HG03342 (cell line): ENCODE results near the gene PPP1R14D.

ENCODE experiments used
- ATAC-seq: cut with Tn5 transposase; IDR thresholded peaks from one replicate; pipeline ENCODE4 v1.9.1; 2021; ENCODE audit warnings: mild to moderate bottlenecking, moderate library complexity; ENCODE audit not compliant: unreplicated experiment

The PPP1R14D gene

DNA sequence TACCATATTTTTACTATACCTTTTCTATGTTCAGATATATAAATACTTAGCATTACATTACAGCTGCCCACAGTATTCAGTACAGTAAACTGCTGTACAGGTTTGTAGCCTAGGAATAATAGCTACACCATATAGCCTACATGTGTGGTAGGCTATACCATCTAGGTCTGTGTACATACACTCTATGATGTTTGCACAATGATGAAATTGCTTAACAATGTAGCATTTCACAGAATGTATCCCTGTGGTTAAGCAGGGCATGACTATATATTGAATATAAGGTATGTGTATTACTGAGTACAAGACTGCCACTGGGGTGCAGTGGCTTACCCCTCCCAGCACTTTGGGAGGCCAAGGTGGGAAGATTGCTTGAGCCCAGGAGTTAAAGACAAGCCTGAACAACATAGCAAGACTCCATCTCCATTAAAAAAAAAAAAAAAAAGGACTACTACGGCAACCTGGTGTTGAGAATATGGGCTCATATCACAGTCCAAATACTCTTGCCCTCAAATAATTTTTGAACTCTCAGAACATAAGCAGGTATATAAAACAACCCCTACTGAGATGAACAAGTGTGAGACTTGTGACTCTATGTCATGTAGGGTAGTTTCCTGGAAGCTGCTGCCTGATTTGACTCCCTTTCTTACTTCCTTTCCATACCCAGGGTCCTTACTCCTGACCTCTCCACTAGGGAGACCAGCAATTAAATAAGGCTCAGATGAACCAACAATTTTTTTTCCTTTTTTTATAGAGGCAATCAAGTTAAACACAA is 4.8 kb downstream of the PPP1R14D start:
- no peak for ATAC-seq

DNA sequence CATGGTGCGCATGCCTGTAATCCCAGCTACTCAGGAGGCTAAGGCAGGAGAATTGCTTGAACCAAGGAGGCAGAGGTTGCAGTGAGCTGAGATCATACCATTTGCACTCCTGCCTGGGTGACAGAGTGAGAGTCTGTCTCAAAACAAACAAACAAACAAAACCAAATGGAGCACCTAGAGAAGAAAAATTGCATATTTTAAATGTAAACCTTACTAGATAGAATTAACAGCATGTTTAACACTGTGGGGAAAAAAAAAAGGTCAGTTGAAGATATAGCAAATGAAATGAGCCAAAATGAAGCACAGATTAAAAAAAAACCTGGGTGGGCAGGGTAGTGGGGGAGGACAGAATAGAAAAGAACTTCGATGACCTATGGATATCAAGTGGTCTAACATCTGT is 7.3 kb downstream of the PPP1R14D start:
- ATAC-seq, result no peak

DNA sequence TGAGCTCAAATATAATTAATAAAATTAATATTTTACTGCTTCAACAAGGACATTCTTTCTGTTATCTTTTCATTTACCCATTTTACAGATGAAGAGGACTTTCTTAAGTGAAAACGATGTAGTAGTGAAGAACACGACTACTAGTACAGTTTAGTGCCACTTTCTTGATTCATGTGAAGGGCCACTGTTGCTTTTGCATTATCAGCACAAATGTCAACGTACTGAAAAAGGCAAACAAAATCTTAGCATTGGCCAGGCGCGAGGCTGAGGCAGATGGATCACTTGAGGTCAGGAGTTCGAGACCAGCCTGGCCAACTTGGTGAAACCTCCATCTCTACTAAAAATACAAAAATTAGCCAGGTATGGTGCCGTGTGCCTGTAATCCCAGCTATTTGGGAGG is 9.5 kb downstream of the PPP1R14D start:
- ATAC-seq, result no peak

DNA sequence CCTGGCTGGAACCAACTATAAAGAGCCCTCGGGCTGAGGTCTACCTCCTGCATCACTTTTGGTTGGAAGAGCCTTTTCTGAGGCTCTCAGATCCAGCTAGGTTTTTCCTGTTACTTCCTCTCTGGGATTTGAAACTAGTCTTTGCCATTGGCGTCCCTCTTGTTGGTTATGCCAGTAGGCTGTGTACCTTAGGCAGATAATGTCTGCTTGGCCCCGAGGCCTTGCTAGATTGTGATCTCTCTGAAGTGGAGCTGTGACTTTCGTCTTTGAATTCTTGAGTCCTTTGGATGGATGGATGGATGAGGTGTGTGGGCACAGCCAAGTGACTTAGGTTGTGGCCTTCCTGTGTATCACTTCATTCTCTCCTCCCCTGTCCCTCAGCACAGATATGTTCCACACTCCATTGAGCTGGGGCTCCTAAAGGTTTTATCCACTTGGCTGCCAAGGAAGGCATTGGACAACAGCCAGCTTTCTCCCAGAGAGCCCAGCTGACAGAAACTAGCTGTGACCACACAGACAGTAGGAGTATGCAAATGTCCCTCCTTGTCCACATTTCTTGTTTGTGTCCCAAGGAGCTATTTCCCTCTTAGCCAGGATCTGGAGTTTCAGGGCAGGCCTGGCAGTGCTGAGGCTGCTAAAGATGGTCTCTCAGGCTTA is 13.3 kb downstream of the PPP1R14D start:
- no peak for ATAC-seq

DNA sequence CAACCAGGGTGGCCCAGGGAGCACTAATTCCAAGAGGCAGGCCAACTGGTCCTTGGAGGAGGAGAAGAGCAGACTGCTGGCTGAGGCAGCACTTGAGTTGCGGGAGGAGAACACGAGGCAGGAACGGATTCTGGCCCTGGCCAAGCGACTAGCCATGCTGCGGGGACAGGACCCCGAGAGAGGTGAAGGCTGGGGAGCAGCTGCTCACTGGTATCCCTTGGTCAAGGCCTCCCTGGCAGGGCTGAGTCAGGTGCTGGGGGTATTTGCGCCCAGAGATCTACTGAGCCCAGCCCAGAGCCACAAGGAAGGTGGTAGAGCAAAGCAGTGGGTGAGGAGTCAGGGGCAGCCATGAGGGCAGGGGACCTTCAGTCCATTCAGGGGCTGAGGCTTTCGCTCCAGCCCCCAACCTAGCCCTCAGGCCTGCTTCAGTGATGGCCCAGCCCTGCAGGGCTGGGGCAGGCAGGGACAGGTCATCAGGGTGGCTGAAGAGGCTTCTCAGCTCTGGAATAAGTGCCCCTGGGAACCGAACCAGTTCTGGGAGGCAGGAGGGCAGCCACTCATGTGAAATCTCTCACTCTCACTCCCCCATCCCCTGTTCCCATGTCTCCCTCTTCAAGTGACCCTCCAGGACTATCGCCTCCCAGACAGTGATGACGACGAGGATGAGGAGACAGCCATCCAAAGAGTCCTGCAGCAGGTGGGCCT is 15.6 kb downstream of the PPP1R14D start:
- no peak for ATAC-seq

DNA sequence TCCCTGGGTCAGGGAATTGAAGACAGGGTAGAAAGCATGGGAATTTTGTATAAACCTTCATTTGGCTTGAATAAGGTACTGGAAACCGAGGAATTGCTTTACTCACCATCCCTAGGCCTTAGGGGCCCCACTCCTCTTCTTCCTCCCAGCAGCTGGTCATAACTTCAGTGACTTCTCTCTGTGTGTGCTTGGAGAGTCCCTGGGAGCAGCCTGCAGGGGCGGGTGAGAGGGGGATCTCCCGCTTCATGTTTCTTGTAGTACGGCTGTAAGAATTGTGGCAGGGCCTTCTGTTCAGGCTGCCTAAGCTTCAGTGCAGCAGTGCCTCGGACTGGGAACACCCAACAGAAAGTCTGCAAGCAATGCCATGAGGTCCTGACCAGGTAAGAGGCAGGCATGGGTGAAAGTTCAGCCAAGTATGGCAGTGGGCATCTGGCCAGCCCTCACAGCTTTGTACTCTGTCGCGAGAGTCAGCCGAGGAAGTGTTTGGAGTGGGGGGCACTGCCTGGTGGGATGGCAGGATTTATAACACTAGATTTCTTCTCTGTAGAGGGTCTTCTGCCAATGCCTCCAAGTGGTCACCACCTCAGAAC is 19.6 kb downstream of the PPP1R14D start:
- no peak for ATAC-seq

DNA sequence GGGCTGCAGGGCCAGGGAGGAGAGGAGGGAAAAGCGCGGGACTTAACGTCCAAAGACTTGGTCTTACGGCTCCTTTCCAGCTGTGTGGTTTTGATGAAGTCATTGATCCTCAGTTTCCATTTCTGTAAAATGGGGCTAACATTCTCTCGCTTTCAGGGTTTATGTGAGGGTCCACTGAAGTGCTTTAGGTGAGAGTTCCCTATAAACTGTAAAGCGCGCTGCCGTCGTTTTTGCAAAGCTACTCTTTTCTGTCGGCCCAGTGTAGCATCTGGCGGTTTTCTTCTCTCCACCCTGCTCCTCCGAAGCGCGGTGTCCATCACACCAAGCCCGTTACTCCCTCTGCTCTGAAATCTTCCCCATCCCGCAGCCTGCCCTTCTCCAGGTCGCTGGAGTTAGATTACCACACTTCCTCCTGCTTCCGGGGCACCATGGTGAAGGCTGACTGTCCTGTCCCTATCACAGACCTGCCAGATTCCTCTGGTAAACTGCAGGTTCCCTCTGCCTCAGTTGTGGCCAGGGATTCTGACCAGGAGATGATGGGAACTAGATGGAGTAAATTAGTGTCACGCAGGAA is 20.5 kb downstream of the PPP1R14D start:
- no peak for ATAC-seq

DNA sequence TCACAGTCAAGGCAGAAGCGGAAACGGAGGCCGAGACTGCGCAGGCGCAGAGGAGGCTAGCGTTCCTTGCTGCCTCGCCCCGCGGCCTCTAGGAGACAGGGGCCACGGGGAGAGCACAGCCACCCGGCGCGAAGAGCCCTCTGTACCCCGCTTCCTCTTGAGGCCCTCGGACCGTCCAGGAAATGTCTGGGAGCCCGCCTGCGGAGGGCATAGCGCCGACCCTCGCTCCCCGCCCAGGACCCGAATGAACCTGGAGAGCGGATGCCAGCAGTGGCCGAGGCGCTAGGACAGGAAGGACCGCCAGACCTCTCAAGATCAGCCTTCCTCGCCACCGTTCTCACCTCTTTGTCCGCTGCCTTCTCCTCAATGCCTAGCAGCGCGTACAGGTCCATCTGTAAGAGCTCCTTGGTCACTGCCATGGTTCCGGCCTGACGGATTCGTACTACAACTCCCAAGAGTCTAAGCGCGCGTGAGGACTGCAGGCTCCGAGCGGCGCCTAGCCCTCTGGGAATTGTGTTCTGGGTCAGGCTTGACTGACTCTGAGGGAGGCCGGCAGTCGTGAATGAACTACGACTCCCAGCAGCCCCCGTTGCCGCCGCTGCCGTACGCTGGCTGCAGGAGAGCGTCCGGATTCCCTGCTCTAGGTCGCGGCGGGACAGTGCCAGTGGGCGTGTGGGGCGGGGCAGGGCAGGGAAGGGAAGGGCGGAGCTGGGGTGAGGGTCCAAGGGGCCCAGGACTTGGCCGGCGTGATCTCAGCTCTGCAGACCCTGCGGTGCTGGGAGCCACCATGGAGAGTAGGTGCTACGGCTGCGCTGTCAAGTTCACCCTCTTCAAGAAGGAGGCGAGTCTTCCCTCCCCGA is 21.2 kb downstream of the PPP1R14D start, which contains the start of the genes DNAJC17 and ZFYVE19:
Gene DNAJC17 (minus strand): TSS at position 446 of the 860 bp plus-strand sequence. CDS start 27 bp downstream, at position 419.
Gene ZFYVE19 (plus strand): TSS at position 62 of the 860 bp plus-strand sequence. CDS start 501 bp downstream, at position 563.
- ATAC-seq, result peak; percentile 93

DNA sequence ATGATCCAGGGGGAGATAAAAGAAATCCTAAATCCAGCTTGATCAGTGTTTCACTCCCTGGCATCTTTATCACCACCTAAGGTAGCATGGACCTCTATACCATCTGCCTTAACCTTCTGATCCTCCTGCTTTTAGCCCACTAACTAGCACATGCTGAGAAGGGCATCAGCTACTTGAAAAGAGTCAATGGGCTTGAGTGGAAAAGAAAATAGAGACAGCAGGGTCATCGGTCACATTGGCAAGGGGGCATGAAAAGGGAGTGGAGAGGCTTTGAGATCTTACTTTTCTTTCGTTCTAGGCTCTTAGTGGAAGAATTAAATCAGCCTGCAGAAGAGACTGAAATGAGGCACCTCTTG is 21.9 kb downstream of the PPP1R14D start:
- ATAC-seq, result no peak

DNA sequence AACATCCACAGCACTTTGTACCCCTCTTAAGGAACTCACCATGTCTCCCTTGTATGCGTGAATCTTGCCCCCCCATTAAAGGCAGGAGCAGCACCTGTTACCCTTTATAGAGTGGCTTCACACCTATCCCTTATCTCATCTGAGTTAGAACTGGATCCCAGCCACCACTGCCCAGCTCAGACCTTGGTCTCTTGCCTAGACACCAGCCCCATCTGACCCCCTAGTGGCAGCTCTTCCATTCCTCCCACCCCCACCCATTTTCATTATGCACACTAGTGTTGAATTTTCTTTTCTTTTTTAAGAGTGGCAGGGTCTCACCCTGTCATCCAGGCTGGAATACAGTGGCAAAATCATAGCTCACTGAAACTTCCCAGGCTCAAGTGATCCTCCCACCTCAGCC is 24.8 kb downstream of the PPP1R14D start:
- no peak for ATAC-seq

DNA sequence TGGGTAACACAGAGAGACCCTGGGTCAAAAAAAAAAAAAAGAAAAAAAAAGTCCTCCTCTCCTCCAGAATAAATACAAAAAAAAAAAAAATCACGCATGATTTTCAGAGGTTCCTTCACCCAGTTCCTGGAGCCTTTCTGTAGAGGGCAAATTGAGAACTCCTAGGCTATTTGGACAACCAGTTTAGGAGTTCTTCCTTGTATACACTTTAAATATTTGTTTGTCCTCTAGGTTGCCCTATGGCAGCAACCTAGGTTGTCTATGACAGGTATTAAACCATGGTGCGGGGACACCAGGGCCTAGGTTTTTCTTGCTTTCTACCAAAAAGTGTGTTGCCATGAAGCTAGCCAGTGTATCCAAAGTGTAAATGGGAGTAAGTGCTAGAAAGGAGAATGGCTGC is 25.4 kb downstream of the PPP1R14D start:
- no peak for ATAC-seq

DNA sequence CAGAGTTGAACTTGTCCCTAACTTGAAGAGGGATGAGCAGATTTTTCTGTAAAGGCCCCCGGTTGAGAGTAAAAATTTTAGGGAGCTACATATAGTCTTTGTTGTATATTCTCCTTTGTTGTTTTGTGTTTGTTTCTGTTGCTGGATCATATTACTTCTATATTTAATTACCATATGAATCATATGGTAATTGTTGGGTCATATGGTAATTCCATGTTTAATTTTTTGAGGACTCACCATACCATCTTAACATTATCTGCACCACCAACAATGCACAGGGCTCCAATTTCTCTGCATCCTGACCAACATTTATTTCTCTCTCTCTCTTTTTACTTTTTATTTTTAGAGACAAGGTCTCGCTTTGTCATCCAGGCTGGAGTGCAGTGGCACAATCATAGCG is 29.0 kb downstream of the PPP1R14D start:
- ATAC-seq, result no peak

DNA sequence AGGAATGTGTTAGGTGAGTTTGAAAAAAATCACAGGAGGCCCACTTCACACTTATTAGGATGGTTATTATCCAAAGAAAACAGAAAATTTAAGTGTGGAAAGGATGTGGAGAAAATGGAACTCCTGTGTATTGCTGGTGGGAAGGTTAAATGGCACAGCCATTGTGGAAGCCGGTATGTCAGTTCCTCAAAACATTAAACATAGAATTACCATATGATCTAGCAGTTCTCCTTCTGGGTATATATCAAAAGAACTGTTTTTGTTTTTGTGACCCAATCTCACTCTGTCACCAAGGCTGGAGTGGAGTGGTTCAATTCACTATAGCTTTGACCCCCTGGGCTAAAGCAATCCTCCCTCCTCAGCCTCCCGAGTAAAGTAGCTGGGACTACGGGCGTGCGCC is 32.0 kb downstream of the PPP1R14D start:
- ATAC-seq, result no peak

DNA sequence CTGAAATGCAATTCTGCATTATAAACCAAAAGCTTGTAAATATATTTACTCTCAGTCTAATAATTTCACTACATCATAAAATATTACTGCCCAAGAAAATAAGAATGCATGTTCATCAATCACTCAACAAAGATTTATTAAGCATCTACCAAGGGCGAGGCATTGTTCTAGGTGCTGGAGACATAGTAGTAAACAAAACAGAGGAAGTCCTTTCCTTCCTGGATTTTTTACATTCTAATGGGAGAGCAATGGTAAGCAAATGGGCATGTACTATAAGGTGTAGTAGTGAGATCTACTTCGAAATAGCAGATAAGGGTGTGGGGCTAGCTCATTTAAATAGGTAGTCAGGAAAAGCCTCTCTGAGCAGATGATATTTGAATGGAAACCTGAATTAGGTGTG is 32.5 kb downstream of the PPP1R14D start:
- ATAC-seq, result no peak

DNA sequence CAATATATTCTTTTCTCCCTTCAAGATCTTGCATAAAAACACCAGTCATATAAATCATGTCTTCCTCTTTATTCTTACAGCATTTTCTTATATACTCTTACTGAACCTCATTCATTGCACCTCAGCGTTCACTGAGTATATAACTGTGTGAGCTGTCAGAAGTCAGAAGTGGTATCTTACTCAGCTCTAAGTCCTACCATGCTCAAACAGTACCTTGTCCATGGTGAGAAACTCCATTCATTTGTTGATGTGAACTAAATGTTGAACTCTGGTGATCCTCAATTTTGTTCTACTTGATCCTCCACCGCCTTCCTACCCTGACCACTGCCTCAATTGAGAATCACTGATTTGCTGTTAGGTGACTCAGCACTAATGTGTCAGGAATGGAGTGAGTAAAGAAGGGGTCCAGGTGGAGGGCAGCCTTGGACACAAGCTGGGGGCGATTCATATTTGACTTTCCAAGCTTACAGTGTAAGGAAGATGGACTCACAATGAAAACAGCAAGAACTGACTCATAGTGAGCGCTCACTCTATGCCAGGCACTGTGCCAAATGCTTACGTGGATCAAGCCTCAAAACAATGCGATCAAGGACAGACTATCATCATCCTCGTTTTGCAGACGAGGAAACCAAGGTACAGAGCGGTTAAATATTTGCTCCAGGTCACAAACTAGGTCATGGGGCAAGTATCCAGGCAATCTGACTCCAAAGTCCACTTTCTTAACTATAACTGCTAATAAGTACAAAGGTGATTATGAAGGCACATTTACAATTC is 35.1 kb downstream of the PPP1R14D start:
- no peak for ATAC-seq

DNA sequence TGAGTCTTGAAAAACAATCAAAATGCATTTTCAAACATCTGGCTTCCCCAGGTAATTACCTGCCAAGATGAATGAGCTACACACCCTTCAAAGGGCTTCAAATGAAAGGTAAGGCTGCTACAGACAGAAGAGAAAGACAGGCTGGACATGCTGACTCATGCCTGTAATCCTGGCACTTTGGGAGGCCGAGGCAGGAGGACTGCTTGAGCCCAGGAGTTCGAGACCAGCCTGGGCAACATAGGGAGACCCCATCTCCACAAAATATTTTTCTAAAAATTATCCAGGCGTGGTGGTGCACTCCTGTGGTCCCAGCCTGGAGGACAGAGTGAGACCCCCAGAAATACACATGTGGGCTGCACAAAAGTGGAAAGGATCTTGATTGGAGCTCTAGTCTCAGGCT is 36.1 kb downstream of the PPP1R14D start:
- no peak for ATAC-seq

DNA sequence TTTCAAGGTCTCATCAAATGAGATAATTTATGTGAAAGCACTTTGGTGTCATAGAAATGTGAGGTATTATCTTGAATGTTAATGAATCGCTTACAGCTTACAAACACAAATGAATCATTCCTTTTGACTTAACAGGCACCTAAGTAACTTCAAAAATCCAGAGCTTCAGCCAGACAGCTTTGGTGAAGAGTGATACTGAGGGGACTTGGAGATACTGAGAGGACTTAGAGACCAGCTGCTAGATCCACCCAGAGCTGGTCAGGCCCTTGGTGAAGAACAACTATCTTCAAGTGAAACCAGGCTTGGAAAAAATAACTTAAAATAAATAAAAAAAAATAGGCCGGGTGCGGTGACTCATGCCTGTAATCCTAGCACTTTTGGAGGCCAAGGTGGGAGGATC is 37.8 kb downstream of the PPP1R14D start:
- ATAC-seq, result no peak

DNA sequence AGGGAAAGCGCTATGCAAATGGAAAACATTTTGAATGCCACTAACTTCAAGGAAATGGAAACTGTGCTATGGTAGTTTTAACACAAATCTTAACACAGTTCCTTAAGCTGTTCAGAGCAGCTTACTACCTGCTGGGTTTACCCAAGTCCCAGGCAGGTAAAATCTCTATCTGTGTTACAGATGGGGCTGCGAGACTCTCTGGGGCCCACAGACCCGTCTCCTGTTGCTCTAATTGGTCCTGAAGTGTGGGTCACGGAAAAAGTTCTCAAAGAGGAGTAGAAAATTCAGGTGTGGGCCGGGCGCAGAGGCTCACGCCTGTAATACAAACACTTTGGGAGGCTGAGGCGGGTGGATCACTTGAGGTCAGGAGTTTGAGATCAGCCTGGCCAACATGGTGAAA is 38.5 kb downstream of the PPP1R14D start:
- ATAC-seq, result no peak

DNA sequence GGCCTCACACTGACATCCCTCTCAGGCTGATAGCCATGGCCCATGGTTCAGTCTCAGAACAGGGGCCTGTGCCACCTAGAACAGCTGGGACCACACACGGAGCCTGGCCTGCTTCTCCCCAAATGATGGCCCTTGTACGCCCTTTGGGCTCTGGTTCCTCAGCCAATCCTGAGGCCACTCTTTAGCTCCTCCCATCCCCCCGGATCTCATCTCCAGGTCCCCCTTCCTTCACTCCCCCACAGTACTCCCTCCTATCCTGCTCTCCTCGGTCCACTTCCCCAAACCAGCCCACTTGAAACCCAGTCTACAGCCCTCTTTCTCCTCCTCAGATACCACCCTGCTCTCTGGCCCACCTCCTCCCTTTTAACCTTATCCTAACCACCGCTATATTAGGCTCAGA is 39.4 kb downstream of the PPP1R14D start:
- ATAC-seq, result no peak
